ENCODE measurements around the gene TYK2. TPM values are rescaled to one million over a fixed set of nuclear protein-coding genes. Genes with fewer than 3 reads are reported as not detected.

The TYK2 gene
- polyA plus RNA-seq, 1 donor (not counting 4 experiments of a cell fraction or from before 2014, with no cell fraction given) = 32.6 TPM

DNA sequence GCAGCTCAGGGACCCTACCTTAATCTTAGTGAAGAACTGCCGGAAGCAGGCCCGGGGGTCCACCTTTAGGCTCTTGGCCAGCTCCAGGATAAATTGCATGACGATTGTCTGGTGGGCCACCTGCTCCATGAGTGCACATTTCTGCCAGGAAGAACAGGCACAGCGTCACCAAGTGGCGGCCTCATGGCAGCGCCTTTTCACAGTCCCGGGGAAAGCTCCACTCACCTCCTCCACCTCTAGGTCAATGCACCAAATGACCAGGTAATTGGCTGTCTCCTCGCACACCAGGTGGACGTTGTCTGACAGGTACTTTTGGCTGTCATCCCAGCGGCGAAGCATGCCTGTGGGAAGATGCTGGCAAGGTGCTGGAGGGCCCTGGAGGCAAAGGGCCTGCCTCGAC is 14.6 kb upstream of the TYK2 start:
- no peaks in the 10 kb centered on the region for H3K9me1 ChIP-seq (ENCODE audit: control insufficient read depth, extremely low read depth, insufficient read depth, low read length)
- H3K4me1 ChIP-seq (ENCODE audit: control insufficient read depth, extremely low read depth, insufficient read depth, low read length) = no peaks in the 10 kb centered on the region
- H3K4me2 ChIP-seq (ENCODE audit: control insufficient read depth, extremely low read depth, insufficient read depth, low read depth, low read length) = no peak overlapping the region
- H3K4me3 ChIP-seq (ENCODE audit: control insufficient read depth in 2 of 3, extremely low read depth in 1 of 3, insufficient read depth in 2 of 3, low read depth in 1 of 3, low read length in 3 of 3) = no peak overlapping the region
- peaks cover 42% of the 10 kb centered on the region for H3K79me2 ChIP-seq (ENCODE audit: control insufficient read depth, insufficient read depth, low read length)
- no peaks in the 10 kb centered on the region for H3K9me3 ChIP-seq (ENCODE audit: control insufficient read depth, low read depth, low read length)
- H4K20me1 ChIP-seq (ENCODE audit: control insufficient read depth, extremely low read depth, insufficient read depth, low read length) = peaks cover 11% of the 10 kb centered on the region
- no peak overlapping the region for H2AFZ ChIP-seq (ENCODE audit: control insufficient read depth, low read length)
- H3K27me3 ChIP-seq (ENCODE audit: control insufficient read depth, extremely low read depth, insufficient read depth, low read length) = no peaks in the 10 kb centered on the region
- TF ChIP-seq EZH2 (IDR thresholded peaks at IDR 0.05; ENCODE audit: low read length) = no peak
- TF ChIP-seq, protein P1, sequence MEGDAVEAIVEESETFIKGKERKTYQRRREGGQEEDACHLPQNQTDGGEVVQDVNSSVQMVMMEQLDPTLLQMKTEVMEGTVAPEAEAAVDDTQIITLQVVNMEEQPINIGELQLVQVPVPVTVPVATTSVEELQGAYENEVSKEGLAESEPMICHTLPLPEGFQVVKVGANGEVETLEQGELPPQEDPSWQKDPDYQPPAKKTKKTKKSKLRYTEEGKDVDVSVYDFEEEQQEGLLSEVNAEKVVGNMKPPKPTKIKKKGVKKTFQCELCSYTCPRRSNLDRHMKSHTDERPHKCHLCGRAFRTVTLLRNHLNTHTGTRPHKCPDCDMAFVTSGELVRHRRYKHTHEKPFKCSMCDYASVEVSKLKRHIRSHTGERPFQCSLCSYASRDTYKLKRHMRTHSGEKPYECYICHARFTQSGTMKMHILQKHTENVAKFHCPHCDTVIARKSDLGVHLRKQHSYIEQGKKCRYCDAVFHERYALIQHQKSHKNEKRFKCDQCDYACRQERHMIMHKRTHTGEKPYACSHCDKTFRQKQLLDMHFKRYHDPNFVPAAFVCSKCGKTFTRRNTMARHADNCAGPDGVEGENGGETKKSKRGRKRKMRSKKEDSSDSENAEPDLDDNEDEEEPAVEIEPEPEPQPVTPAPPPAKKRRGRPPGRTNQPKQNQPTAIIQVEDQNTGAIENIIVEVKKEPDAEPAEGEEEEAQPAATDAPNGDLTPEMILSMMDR (optimal IDR thresholded peaks at IDR 0.05 in 1 of 3, IDR thresholded peaks at IDR 0.05 in 1 of 3, conservative IDR thresholded peaks at IDR 0.05 in 1 of 3; ENCODE audit: extremely low read depth in 1 of 3, insufficient read depth in 2 of 3, low read length in 3 of 3) = no peak
- no peak overlapping the region for H3K9ac ChIP-seq (ENCODE audit: control insufficient read depth, extremely low read depth, insufficient read depth, low read length)
- dilution Hi-C loops (cut with MboI; ENCODE audit: extremely low pct_ligation_motif_present, low sequenced_read_pairs) = no loop called here
- no peak for FAIRE-seq
- no peak overlapping the region for H3K27ac ChIP-seq (ENCODE audit: control insufficient read depth, insufficient read depth, low read length)
- peaks cover 42 to 46% of the 10 kb centered on the region in 2 experiments for H3K36me3 ChIP-seq (ENCODE audit: control insufficient read depth in 2 of 2, extremely low read depth in 1 of 2, insufficient read depth in 2 of 2, low read length in 2 of 2)
- DNase-seq (ENCODE audit: low read depth, low spot score) = no peak

DNA sequence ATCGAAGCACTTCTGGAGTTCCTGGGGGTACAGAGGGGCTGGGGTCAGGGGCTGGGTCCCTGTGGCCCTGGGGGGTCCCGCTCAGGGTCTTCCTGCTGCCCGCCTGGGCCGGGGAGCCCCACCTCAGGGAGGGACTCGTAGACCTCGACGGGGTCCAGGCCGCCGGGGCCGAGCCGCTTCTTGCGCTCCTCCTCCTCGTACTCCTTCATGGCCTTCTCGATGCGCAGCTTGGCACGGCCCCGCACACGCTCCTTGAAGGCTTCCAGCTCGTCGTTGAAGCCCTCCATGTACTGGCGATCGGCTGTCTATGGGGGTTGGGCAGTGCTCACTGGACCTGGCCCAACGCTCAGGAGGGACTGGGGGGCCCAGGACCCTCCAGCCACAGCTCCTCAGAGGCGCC is 12.8 kb upstream of the TYK2 start:
- no peak overlapping the region for H2AFZ ChIP-seq (ENCODE audit: control insufficient read depth, low read length)
- H3K27ac ChIP-seq (ENCODE audit: control insufficient read depth, insufficient read depth, low read length) = no peak overlapping the region
- FAIRE-seq (no peak), DNase-seq (ENCODE audit: low read depth, low spot score) (no peak)
- H3K4me2 ChIP-seq (ENCODE audit: control insufficient read depth, extremely low read depth, insufficient read depth, low read depth, low read length) = no peak overlapping the region
- H3K9ac ChIP-seq (ENCODE audit: control insufficient read depth, extremely low read depth, insufficient read depth, low read length) = no peak overlapping the region
- TF ChIP-seq, protein P1 (optimal IDR thresholded peaks at IDR 0.05 in 1 of 3, IDR thresholded peaks at IDR 0.05 in 1 of 3, conservative IDR thresholded peaks at IDR 0.05 in 1 of 3; ENCODE audit: extremely low read depth in 1 of 3, insufficient read depth in 2 of 3, low read length in 3 of 3) = no peak
- no peak for TF ChIP-seq EZH2 (IDR thresholded peaks at IDR 0.05; ENCODE audit: low read length)
- peaks cover 24% of the 10 kb centered on the region for H3K79me2 ChIP-seq (ENCODE audit: control insufficient read depth, insufficient read depth, low read length)
- peaks cover 4% of the 10 kb centered on the region for H4K20me1 ChIP-seq (ENCODE audit: control insufficient read depth, extremely low read depth, insufficient read depth, low read length)
- H3K27me3 ChIP-seq (ENCODE audit: control insufficient read depth, extremely low read depth, insufficient read depth, low read length) = no peaks in the 10 kb centered on the region
- H3K4me3 ChIP-seq (ENCODE audit: control insufficient read depth in 2 of 3, extremely low read depth in 1 of 3, insufficient read depth in 2 of 3, low read depth in 1 of 3, low read length in 3 of 3) = no peak overlapping the region
- H3K36me3 ChIP-seq (ENCODE audit: control insufficient read depth in 2 of 2, extremely low read depth in 1 of 2, insufficient read depth in 2 of 2, low read length in 2 of 2) = peaks cover 39 to 40% of the 10 kb centered on the region in 2 experiments
- dilution Hi-C loops (cut with MboI; ENCODE audit: extremely low pct_ligation_motif_present, low sequenced_read_pairs) = no loop called here
- no peaks in the 10 kb centered on the region for H3K4me1 ChIP-seq (ENCODE audit: control insufficient read depth, extremely low read depth, insufficient read depth, low read length)
- no peaks in the 10 kb centered on the region for H3K9me1 ChIP-seq (ENCODE audit: control insufficient read depth, extremely low read depth, insufficient read depth, low read length)
- no peaks in the 10 kb centered on the region for H3K9me3 ChIP-seq (ENCODE audit: control insufficient read depth, low read depth, low read length)

All from keratinocyte (primary cell).